Measurements from ENCODE around the gene ZNF484.
"Not testable (repeated sequence)": the region's sequence is repeated elsewhere in the genome, so short reads cannot be mapped to it uniquely, and the experiment has no call there.

DNA sequence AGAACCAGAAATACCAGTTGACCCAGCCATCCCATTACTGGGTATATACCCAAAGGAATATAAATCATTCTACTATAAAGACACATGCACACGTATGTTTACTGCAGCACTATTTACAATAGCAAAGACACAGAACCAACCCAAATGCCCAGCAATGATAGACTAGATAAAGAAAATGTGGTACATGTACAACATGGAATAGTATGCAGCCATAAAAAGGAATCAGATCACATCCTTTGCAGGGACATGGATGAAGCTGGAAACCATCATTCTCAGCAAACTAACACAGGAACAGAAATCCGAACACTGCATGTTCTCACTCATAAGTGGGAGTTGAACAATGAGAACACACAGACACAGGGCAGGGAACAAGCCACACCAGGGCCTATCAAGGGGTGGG lies 11.2 kb downstream of the ZNF484 start:
- TF ChIP-seq, protein P1, sequence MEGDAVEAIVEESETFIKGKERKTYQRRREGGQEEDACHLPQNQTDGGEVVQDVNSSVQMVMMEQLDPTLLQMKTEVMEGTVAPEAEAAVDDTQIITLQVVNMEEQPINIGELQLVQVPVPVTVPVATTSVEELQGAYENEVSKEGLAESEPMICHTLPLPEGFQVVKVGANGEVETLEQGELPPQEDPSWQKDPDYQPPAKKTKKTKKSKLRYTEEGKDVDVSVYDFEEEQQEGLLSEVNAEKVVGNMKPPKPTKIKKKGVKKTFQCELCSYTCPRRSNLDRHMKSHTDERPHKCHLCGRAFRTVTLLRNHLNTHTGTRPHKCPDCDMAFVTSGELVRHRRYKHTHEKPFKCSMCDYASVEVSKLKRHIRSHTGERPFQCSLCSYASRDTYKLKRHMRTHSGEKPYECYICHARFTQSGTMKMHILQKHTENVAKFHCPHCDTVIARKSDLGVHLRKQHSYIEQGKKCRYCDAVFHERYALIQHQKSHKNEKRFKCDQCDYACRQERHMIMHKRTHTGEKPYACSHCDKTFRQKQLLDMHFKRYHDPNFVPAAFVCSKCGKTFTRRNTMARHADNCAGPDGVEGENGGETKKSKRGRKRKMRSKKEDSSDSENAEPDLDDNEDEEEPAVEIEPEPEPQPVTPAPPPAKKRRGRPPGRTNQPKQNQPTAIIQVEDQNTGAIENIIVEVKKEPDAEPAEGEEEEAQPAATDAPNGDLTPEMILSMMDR (IDR thresholded peaks at IDR 0.05; ENCODE audit: poor library complexity, severe bottlenecking): not testable (repeated sequence)
- not testable (repeated sequence) for TF ChIP-seq EZH2 (IDR thresholded peaks at IDR 0.05; ENCODE audit: borderline replicate concordance, insufficient read depth, low read length, poor library complexity, severe bottlenecking); MXI1 (conservative IDR thresholded peaks at IDR 0.05; ENCODE audit: poor library complexity, severe bottlenecking); POLR2AphosphoS5 (IDR thresholded peaks at IDR 0.05); RAD21 (conservative IDR thresholded peaks at IDR 0.05); SMC3 (conservative IDR thresholded peaks at IDR 0.05; ENCODE audit: poor library complexity)
